Skeletal muscle satellite cell (primary cell): ENCODE measurements around the gene ARL6IP4.

Experiments used
- H3K27me3 ChIP-seq: 2 replicates; pipeline ENCODE4 v1.7.0; 2013; ENCODE audit warnings: low read length; ENCODE audit not compliant: control insufficient read depth, insufficient read depth
- H3K36me3 ChIP-seq: 2 replicates; pipeline ENCODE4 v1.7.0; 2013; ENCODE audit warnings: mild to moderate bottlenecking, control low read depth, low read length; ENCODE audit not compliant: insufficient read depth
- H3K4me1 ChIP-seq: 2 replicates; pipeline ENCODE4 v1.7.0; 2013; ENCODE audit warnings: low read length; ENCODE audit not compliant: control insufficient read depth, insufficient read depth
- H3K4me2 ChIP-seq: 2 replicates; pipeline ENCODE4 v1.7.0; 2013; ENCODE audit warnings: mild to moderate bottlenecking, low read length
- H3K4me3 ChIP-seq: 2 replicates; pipeline ENCODE4 v1.7.0; 2013; ENCODE audit warnings: low read length
- H3K9ac ChIP-seq: 2 replicates; pipeline ENCODE4 v1.7.0; 2013; ENCODE audit warnings: mild to moderate bottlenecking, low read depth, low read length, moderate library complexity
- H3K9me3 ChIP-seq: replicated peaks from 2 replicates; pipeline ENCODE4 v1.7.0; 2013; ENCODE audit warnings: mild to moderate bottlenecking, control low read depth, low read length

The ARL6IP4 gene

GRCh38 chr12:122947352-122947792 is 33.1 kb upstream of the ARL6IP4 start:
- no peaks in the 10 kb centered on the region for H3K9me3 ChIP-seq
- H3K9ac ChIP-seq = peak overlapping the region; percentile 52
- H3K27me3 ChIP-seq = no peaks in the 10 kb centered on the region
- H3K4me2 ChIP-seq = peak overlapping the region; percentile 50
- no peaks in the 10 kb centered on the region for H3K36me3 ChIP-seq
- H3K4me1 ChIP-seq = peaks cover 60% of the 10 kb centered on the region
- H3K4me3 ChIP-seq = no peak overlapping the region

DNA sequence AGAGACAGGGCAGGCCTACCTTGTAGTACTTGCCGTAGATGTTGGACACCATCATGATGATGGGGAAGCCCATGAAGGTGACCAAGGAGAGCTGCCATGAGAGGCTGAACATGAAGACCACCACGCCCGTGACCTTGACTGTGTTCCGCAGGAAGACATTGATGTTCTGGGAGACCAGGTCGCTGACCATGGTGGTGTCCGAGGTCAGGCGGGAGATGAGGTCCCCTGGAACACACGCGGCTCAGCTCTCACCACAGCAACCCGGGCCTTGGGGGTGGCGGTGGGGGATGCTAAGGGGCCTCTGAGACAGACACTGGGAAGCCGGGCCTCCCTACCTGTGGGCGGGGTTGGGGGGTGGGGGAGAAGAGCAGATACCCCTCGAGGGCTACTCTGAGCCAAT is 31.9 kb upstream of the ARL6IP4 start:
- H3K27me3 ChIP-seq = no peaks in the 10 kb centered on the region

GRCh38 chr12:122949405-122949804 is 31.1 kb upstream of the ARL6IP4 start:
- Histone ChIP-seq H3K9me3 (no peaks in the 10 kb centered on the region), H3K27me3 (no peaks in the 10 kb centered on the region), H3K4me3 (no peak overlapping the region), H3K9ac (no peak overlapping the region), H3K36me3 (no peaks in the 10 kb centered on the region), H3K4me2 (no peak overlapping the region), H3K4me1 (peaks cover 42% of the 10 kb centered on the region)

More for the DNA sequence above, 31.9 kb upstream of the ARL6IP4 start:
- no peak overlapping the region for H3K9ac ChIP-seq
- H3K36me3 ChIP-seq = no peaks in the 10 kb centered on the region
- H3K4me2 ChIP-seq = no peak overlapping the region
- H3K9me3 ChIP-seq = no peaks in the 10 kb centered on the region
- H3K4me1 ChIP-seq = peaks cover 48% of the 10 kb centered on the region
- no peak overlapping the region for H3K4me3 ChIP-seq

DNA sequence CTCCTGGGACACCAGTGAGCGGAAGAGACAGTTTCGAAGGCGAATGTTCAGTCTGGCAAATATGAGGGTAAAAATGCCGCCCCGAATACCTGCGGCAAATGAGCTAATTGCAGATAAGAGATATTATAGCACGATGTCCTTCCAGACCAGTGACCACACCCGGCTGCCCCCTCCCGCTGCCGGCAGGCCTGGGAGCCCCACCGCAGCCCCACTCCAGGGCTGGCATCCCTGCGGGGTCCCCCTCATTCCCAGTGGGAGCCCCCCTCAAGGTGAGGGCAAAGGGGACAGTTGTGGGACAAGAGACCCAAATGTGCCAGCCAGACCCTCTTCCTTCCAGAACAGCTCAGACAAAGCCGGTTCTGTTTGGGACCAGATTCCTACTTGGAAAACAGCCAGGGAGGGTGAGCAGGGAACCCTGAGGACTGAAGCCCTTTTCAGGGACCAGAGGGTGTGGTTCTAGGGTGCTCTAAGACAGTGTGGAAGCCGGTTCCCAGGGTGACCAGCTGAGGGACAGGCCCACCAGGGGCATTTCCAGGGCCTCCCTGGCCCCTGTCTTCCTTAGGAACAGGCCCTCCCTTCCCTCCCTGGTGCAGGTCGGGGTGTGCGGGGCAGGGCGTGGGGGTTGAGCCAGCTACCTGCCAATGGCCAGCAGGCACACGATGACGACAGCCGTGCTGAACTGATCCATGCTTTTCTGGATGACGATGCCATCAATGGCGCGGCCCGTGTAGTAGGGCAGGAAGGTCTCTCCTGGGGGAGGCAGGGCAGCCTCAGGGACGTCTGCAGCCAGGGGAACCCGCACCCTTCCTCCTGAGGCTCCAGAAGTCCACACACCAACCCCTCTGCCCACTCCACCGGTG is 30.4 kb upstream of the ARL6IP4 start:
- peaks cover 38% of the 10 kb centered on the region for H3K4me1 ChIP-seq
- no peak overlapping the region for H3K4me3 ChIP-seq
- H3K36me3 ChIP-seq = no peaks in the 10 kb centered on the region
- no peaks in the 10 kb centered on the region for H3K9me3 ChIP-seq
- H3K4me2 ChIP-seq = no peak overlapping the region
- no peaks in the 10 kb centered on the region for H3K27me3 ChIP-seq
- H3K9ac ChIP-seq = no peak overlapping the region

- H3K36me3 ChIP-seq = no peaks in the 10 kb centered on the region
- no peak overlapping the region for H3K9ac ChIP-seq
These were observed 29.1 kb upstream of the ARL6IP4 start for GRCh38 chr12:122951406-122951805.

GRCh38 chr12:122951979-122952892 is 28.2 kb upstream of the ARL6IP4 start:
- Histone ChIP-seq H3K9ac (no peak overlapping the region), H3K4me1 (peaks cover 22% of the 10 kb centered on the region), H3K27me3 (no peaks in the 10 kb centered on the region), H3K9me3 (no peaks in the 10 kb centered on the region), H3K4me3 (no peak overlapping the region), H3K4me2 (no peak overlapping the region), H3K36me3 (no peaks in the 10 kb centered on the region)

More at GRCh38 chr12:122951406-122951805, 29.1 kb upstream of the ARL6IP4 start:
- Histone ChIP-seq H3K4me2 (peak overlapping the region; percentile 35), H3K4me3 (no peak overlapping the region), H3K9me3 (no peaks in the 10 kb centered on the region), H3K4me1 (peaks cover 29% of the 10 kb centered on the region), H3K27me3 (no peaks in the 10 kb centered on the region)

GRCh38 chr12:122955156-122955555 is 25.3 kb upstream of the ARL6IP4 start:
- H3K9ac ChIP-seq = no peak overlapping the region
- no peaks in the 10 kb centered on the region for H3K36me3 ChIP-seq
- H3K4me1 ChIP-seq = peaks cover 16% of the 10 kb centered on the region
- H3K9me3 ChIP-seq = no peaks in the 10 kb centered on the region
- no peaks in the 10 kb centered on the region for H3K27me3 ChIP-seq
- no peak overlapping the region for H3K4me3 ChIP-seq
- H3K4me2 ChIP-seq = no peak overlapping the region

DNA sequence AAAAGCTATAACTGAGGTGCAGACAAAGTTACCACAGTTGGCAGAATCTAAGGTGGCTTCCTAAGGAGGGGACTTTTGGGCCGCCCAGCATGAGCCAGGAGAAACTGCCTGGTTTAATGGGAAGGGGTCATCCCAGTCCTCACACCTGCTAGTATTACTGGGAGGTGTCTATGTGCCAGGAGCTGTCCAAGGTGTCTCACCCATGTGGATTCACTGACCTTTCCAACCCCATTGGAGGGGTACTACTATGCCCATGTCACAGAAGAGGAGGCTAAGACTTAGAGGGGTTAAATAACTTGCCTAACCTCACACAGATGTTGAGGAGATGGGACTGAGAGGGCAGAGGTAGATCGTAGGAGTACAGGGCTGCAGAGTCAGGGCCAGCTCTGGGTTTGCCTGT is 24.4 kb upstream of the ARL6IP4 start:
- Histone ChIP-seq H3K4me1 (peaks cover 14% of the 10 kb centered on the region), H3K9ac (no peak overlapping the region), H3K4me3 (no peak overlapping the region), H3K27me3 (no peaks in the 10 kb centered on the region), H3K9me3 (no peaks in the 10 kb centered on the region), H3K4me2 (no peak overlapping the region), H3K36me3 (no peaks in the 10 kb centered on the region)

GRCh38 chr12:122958198-122958888 is 22.1 kb upstream of the ARL6IP4 start:
- Histone ChIP-seq H3K4me2 (no peak overlapping the region), H3K27me3 (no peaks in the 10 kb centered on the region), H3K9me3 (no peaks in the 10 kb centered on the region), H3K36me3 (no peaks in the 10 kb centered on the region), H3K9ac (no peak overlapping the region), H3K4me3 (no peak overlapping the region), H3K4me1 (peaks cover 6% of the 10 kb centered on the region)

GRCh38 chr12:122959566-122960192 is 20.8 kb upstream of the ARL6IP4 start:
- Histone ChIP-seq H3K4me1 (peaks cover 19% of the 10 kb centered on the region), H3K27me3 (no peaks in the 10 kb centered on the region), H3K4me3 (no peak overlapping the region), H3K36me3 (no peaks in the 10 kb centered on the region), H3K9ac (no peak overlapping the region), H3K9me3 (no peaks in the 10 kb centered on the region), H3K4me2 (no peak overlapping the region)

- Histone ChIP-seq H3K4me3 (no peak overlapping the region), H3K9me3 (no peaks in the 10 kb centered on the region), H3K4me1 (peaks cover 20% of the 10 kb centered on the region), H3K27me3 (no peaks in the 10 kb centered on the region), H3K36me3 (no peaks in the 10 kb centered on the region), H3K9ac (no peak overlapping the region), H3K4me2 (no peak overlapping the region)
These were observed 20.3 kb upstream of the ARL6IP4 start for GRCh38 chr12:122960193-122960569.
